Testis (tissue), 2 donors: Measurements from ENCODE around the gene NR6A1.

Experiments
- CTCF ChIP-seq, 3 experiments: fragments of 450-650 bp in 2 of 3; fragments of 200-600 bp in 1 of 3; sonication (generic) in 1 of 3; IDR thresholded peaks; one replicate each; pipeline ENCODE4 v1.5.1; 2016 to 2019; ENCODE audit warnings: antibody characterized with exemption in 3 of 3, mild to moderate bottlenecking in 2 of 3, moderate library complexity in 1 of 3
- POLR2A ChIP-seq: fragments of 450-650 bp; IDR thresholded peaks from one replicate; pipeline ENCODE4 v1.6.1; 2017; ENCODE audit warnings: antibody characterized with exemption, mild to moderate bottlenecking, moderate library complexity

- TF ChIP-seq CTCF (IDR thresholded peaks at IDR 0.05) = no peak
- no peak for TF ChIP-seq POLR2A
Observed at GRCh38 chr9:124724415-124725067, 46.6 kb downstream of the NR6A1 start.
